ENCODE results near the gene BLVRB. TPM values are rescaled to one million over a fixed set of nuclear protein-coding genes. Genes with fewer than 3 reads are reported as not detected.

BLVRB gene
- total and polyA plus RNA-seq, 2 donors from 2014 or later: 89.9 to 248 TPM

GRCh38 chr19:40413291-40413845, 52.2 kb downstream of the BLVRB start, which contains the start of gene PRX:
Gene PRX (minus strand): TSS chr19:40413378. CDS start chr19:40407932, 5,446 bp downstream.
- Histone ChIP-seq H3K4me1 (ENCODE audit: control insufficient read depth in 2 of 3, insufficient read depth in 2 of 3, low read depth in 1 of 3, low read length in 3 of 3) (peaks cover 3 to 7% (median 5%) of the 10 kb centered on the region in 3 donors), H3K27ac (ENCODE audit: low read depth in 2 of 2, low read length in 2 of 2) (peak within 1 kb of the TSS in 1 of 2 donors; percentile 36), H3K27me3 (ENCODE audit: control insufficient read depth, insufficient read depth, low read length) (no peaks in the 10 kb centered on the region), H3K9ac (ENCODE audit: low read length in 3 of 3) (peak within 1 kb of the TSS in 2 of 3 donors; percentile 9 to 63), H3K4me3 (ENCODE audit: low read length in 3 of 3) (peak within 1 kb of the TSS in 2 of 3 donors; percentile 3 to 37), H3K9me3 (ENCODE audit: control insufficient read depth in 2 of 3, insufficient read depth in 1 of 3, low read length in 3 of 3) (no peaks in the 10 kb centered on the region), H3K36me3 (ENCODE audit: control insufficient read depth in 2 of 3, insufficient read depth in 3 of 3, low read length in 3 of 3) (no peaks in the 10 kb centered on the region)
- DNase-seq (peak in 2 of 5 donors; percentile 48 to 74), FAIRE-seq (no peak)
- intact Hi-C loops (cut with DNase I): no loop called here
- TF ChIP-seq, protein P1, sequence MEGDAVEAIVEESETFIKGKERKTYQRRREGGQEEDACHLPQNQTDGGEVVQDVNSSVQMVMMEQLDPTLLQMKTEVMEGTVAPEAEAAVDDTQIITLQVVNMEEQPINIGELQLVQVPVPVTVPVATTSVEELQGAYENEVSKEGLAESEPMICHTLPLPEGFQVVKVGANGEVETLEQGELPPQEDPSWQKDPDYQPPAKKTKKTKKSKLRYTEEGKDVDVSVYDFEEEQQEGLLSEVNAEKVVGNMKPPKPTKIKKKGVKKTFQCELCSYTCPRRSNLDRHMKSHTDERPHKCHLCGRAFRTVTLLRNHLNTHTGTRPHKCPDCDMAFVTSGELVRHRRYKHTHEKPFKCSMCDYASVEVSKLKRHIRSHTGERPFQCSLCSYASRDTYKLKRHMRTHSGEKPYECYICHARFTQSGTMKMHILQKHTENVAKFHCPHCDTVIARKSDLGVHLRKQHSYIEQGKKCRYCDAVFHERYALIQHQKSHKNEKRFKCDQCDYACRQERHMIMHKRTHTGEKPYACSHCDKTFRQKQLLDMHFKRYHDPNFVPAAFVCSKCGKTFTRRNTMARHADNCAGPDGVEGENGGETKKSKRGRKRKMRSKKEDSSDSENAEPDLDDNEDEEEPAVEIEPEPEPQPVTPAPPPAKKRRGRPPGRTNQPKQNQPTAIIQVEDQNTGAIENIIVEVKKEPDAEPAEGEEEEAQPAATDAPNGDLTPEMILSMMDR (IDR thresholded peaks at IDR 0.05; ENCODE audit: borderline replicate concordance, extremely low read depth, insufficient read depth): no peak

DNA sequence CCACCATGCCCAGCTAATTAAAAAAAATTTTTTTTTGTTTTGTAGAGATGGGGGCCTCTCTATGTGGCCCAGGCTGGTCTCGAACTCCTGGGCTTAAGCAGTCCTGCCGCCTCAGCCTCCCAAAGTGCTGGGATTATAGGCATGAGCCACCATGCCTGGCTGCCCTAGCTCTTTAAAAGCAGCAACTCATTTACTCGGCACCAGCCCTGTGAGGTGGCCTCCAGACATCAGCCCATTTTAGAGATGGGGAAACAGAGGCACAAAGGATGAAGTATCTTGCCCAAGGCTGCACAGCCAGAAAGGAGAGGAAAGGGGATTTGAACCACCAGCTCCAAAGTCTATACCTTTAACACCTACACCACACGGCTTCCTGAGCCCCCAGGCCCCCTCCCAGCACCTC, 52.7 kb downstream of the BLVRB start:
- peaks cover 3 to 7% (median 5%) of the 10 kb centered on the region in 3 donors for H3K4me1 ChIP-seq (ENCODE audit: control insufficient read depth in 2 of 3, insufficient read depth in 2 of 3, low read depth in 1 of 3, low read length in 3 of 3)
- FAIRE-seq: no peak
- TF ChIP-seq, protein P1 (IDR thresholded peaks at IDR 0.05; ENCODE audit: borderline replicate concordance, extremely low read depth, insufficient read depth): no peak
- peak overlapping the region in 2 of 3 donors; percentile 9 to 12 for H3K9ac ChIP-seq (ENCODE audit: low read length in 3 of 3)
- intact Hi-C loops (cut with DNase I): no loop called here
- H3K27ac ChIP-seq (ENCODE audit: low read depth in 2 of 2, low read length in 2 of 2): peak overlapping the region in 1 of 2 donors; percentile 11
- no peaks in the 10 kb centered on the region for H3K36me3 ChIP-seq (ENCODE audit: control insufficient read depth in 2 of 3, insufficient read depth in 3 of 3, low read length in 3 of 3)
- H3K27me3 ChIP-seq (ENCODE audit: control insufficient read depth, insufficient read depth, low read length): no peaks in the 10 kb centered on the region
- DNase-seq: no peak
- peak overlapping the region in 1 of 3 donors; percentile 37 for H3K4me3 ChIP-seq (ENCODE audit: low read length in 3 of 3)
- H3K9me3 ChIP-seq (ENCODE audit: control insufficient read depth in 2 of 3, insufficient read depth in 1 of 3, low read length in 3 of 3): no peaks in the 10 kb centered on the region

- H3K27me3 ChIP-seq (ENCODE audit: control insufficient read depth, insufficient read depth, low read length): no peaks in the 10 kb centered on the region
- H3K27ac ChIP-seq (ENCODE audit: low read depth in 2 of 2, low read length in 2 of 2): peak overlapping the region; percentile 36 to 55
- FAIRE-seq (no peak), DNase-seq (no peak)
- intact Hi-C loops (cut with DNase I): no loop called here
- TF ChIP-seq, protein P1 (IDR thresholded peaks at IDR 0.05; ENCODE audit: borderline replicate concordance, extremely low read depth, insufficient read depth): no peak
- H3K4me1 ChIP-seq (ENCODE audit: control insufficient read depth in 2 of 3, insufficient read depth in 2 of 3, low read depth in 1 of 3, low read length in 3 of 3): peaks cover 0 to 7% (median 2%) of the 10 kb centered on the region in 3 donors
- H3K36me3 ChIP-seq (ENCODE audit: control insufficient read depth in 2 of 3, insufficient read depth in 3 of 3, low read length in 3 of 3): no peaks in the 10 kb centered on the region
- peak overlapping the region in 1 of 3 donors; percentile 3 for H3K4me3 ChIP-seq (ENCODE audit: low read length in 3 of 3)
- no peaks in the 10 kb centered on the region for H3K9me3 ChIP-seq (ENCODE audit: control insufficient read depth in 2 of 3, insufficient read depth in 1 of 3, low read length in 3 of 3)
- peak overlapping the region in 1 of 3 donors; percentile 43 for H3K9ac ChIP-seq (ENCODE audit: low read length in 3 of 3)
Observed at GRCh38 chr19:40411958-40412499, 53.5 kb downstream of the BLVRB start.

All from kidney (tissue), 14 donors.